8988T (cell line): ENCODE results near the gene CCDC186.

Experiments
- DNase-seq: peaks from one replicate; pipeline ENCODE4 v3.0.0; 2011

Gene CCDC186

GRCh38 chr10:114103284-114103683 lies 70.7 kb downstream of the CCDC186 start:
- DNase-seq, result peak; percentile 45

GRCh38 chr10:114102256-114102655 lies 71.7 kb downstream of the CCDC186 start:
- no peak for DNase-seq

GRCh38 chr10:114100848-114101741 lies 72.9 kb downstream of the CCDC186 start:
- no peak for DNase-seq

GRCh38 chr10:114096864-114097263 lies 77.1 kb downstream of the CCDC186 start:
- no peak for DNase-seq

- DNase-seq, result no peak
These were observed 78.3 kb downstream of the CCDC186 start for GRCh38 chr10:114095559-114096337.

GRCh38 chr10:114094795-114095194 lies 79.2 kb downstream of the CCDC186 start:
- no peak for DNase-seq

- no peak for DNase-seq
These were observed 86.3 kb downstream of the CCDC186 start for GRCh38 chr10:114087655-114088054.

- DNase-seq, result no peak
These were observed 86.7 kb downstream of the CCDC186 start for GRCh38 chr10:114087255-114087654.

- DNase-seq, result no peak
These were observed 89.8 kb downstream of the CCDC186 start for GRCh38 chr10:114084215-114084614.

- DNase-seq, result no peak
These were observed 91.0 kb downstream of the CCDC186 start for GRCh38 chr10:114083040-114083439.

GRCh38 chr10:114081911-114082583 lies 92.0 kb downstream of the CCDC186 start:
- no peak for DNase-seq

- DNase-seq, result no peak
These were observed 94.6 kb downstream of the CCDC186 start for GRCh38 chr10:114079421-114079820.

GRCh38 chr10:114078346-114078745 lies 95.7 kb downstream of the CCDC186 start:
- DNase-seq, result no peak

- DNase-seq, result no peak
These were observed 96.2 kb downstream of the CCDC186 start for GRCh38 chr10:114077815-114078219.

- DNase-seq, result no peak
These were observed 96.7 kb downstream of the CCDC186 start for GRCh38 chr10:114077347-114077746.

- DNase-seq, result no peak
These were observed 98.9 kb downstream of the CCDC186 start for GRCh38 chr10:114075093-114075492.

GRCh38 chr10:114073395-114074186 lies 100.4 kb downstream of the CCDC186 start:
- DNase-seq, result no peak

- no peak for DNase-seq
These were observed 102.8 kb downstream of the CCDC186 start for GRCh38 chr10:114071178-114071577.
